A549 (cell line): Measurements from ENCODE around the gene KCNB1.

ENCODE experiments used
- CHD4 ChIP-seq: fragments of 200-600 bp; sonication (generic); IDR thresholded peaks from 2 replicates; pipeline ENCODE4 v1.6.1; 2016; ENCODE audit warnings: antibody characterized with exemption, mild to moderate bottlenecking, borderline replicate concordance
- CTCF ChIP-seq: fragments of >200 bp; sonication (Bioruptor Twin); formaldehyde crosslinking; IDR thresholded peaks from 3 replicates; pipeline ENCODE4 v1.5.1; 2016
- HES2 ChIP-seq: fragments of >200 bp; sonication (Bioruptor Twin); formaldehyde crosslinking; IDR thresholded peaks from 2 replicates; pipeline ENCODE4 v1.6.1; 2016
- KDM5A ChIP-seq: fragments of 200-600 bp; sonication (generic); IDR thresholded peaks from 2 replicates; pipeline ENCODE4 v1.6.1; 2016; ENCODE audit warnings: antibody characterized with exemption, mild to moderate bottlenecking
- MYC ChIP-seq: IDR thresholded peaks from 2 replicates; pipeline ENCODE4 v1.6.1; 2012; ENCODE audit warnings: mild to moderate bottlenecking, inconsistent platforms, low read length, improper control_type of control experiment, borderline replicate concordance
- POLR2A ChIP-seq: IDR thresholded peaks from 2 replicates; pipeline ENCODE4 v1.6.1; 2012; ENCODE audit warnings: mild to moderate bottlenecking, low read length
- POLR2AphosphoS2 ChIP-seq: conservative IDR thresholded peaks from 2 replicates; pipeline ENCODE4 v1.6.1; 2012; ENCODE audit warnings: low read length, improper control_type of control experiment, inconsistent platforms
- RAD21 ChIP-seq, 2 experiments: fragments of >200 bp in 1 of 2; sonication (Bioruptor Twin) in 1 of 2; formaldehyde crosslinking in 1 of 2; IDR thresholded peaks in 1 of 2; conservative IDR thresholded peaks in 1 of 2; 2 replicates in 1 of 2; 3 replicates in 1 of 2; pipeline ENCODE4 v1.6.1; 2012 to 2018; ENCODE audit warnings: inconsistent platforms in 1 of 2
- SMC3 ChIP-seq: fragments of >200 bp; sonication (Bioruptor Twin); formaldehyde crosslinking; IDR thresholded peaks from 3 replicates; pipeline ENCODE4 v1.6.1; 2018; ENCODE audit warnings: inconsistent platforms
- ZSCAN20 ChIP-seq: fragments of 250-450 bp; sonication (Bioruptor Pico); IDR thresholded peaks from 2 replicates; pipeline ENCODE4 v1.8.0; 2022; ENCODE audit warnings: mild to moderate bottlenecking, moderate library complexity

- TF ChIP-seq CTCF: no peak
- TF ChIP-seq MYC: no peak
- TF ChIP-seq ZSCAN20 (CRISPR knock-in tag): no peak
- no peak for TF ChIP-seq POLR2A
- TF ChIP-seq POLR2AphosphoS2: no peak
- TF ChIP-seq CHD4: no peak
- TF ChIP-seq KDM5A: no peak
- TF ChIP-seq SMC3: no peak
- TF ChIP-seq RAD21 (conservative IDR thresholded peaks at IDR 0.05 in 1 of 2, IDR thresholded peaks at IDR 0.05 in 1 of 2): no peak
- TF ChIP-seq HES2: no peak
Observed at GRCh38 chr20:49461894-49462620, 20.4 kb downstream of the KCNB1 start.
